Naive thymus-derived CD4-positive, alpha-beta T cell (primary cell): Measurements from ENCODE around the gene ZNF414. TPM values are rescaled to one million over a fixed set of nuclear protein-coding genes. Genes with fewer than 3 reads are reported as not detected.
A peak's percentile ranks its signal among the peaks of the same experiment; 100 is the strongest.

Source experiments
- ATAC-seq: fragments of 150-1000 bp; cut with Tn5 transposase; 2 replicates; pipeline ENCODE4 v1.10.0; 2021; ENCODE audit warnings: mild to moderate bottlenecking, moderate library complexity
- CTCF ChIA-PET: fragments of 350-600 bp; sonication (Branson Sonifier 250); formaldehyde crosslinking; loops from one replicate; lab custom pipeline; 2021; ENCODE audit warnings: antibody characterized with exemption; lab: Charles Lee
- POLR2A ChIA-PET: fragments of 350-600 bp; sonication (Branson Sonifier 250); formaldehyde crosslinking; loops from one replicate; lab custom pipeline; 2021; ENCODE audit warnings: antibody characterized with exemption, inconsistent platforms; lab: Charles Lee
- DNase-seq, 9 donors: peaks; one replicate each; pipeline versions ENCODE4 v3.0.0 to v3.0.0-alpha.2; 2020 to 2022; ENCODE audit warnings: mixed read lengths in 1 of 9
- H3K27ac ChIP-seq: one replicate; pipeline ENCODE4 v1.7.0; 2013; ENCODE audit warnings: mild to moderate bottlenecking, low read depth, low read length, moderate library complexity
- H3K27me3 ChIP-seq, 2 donors: one replicate each; pipeline ENCODE4 v1.7.0; 2013; ENCODE audit warnings: low read length in 2 of 2, mild to moderate bottlenecking in 2 of 2, moderate library complexity in 2 of 2; ENCODE audit not compliant: control insufficient read depth in 2 of 2, insufficient read depth in 2 of 2
- H3K36me3 ChIP-seq, 3 experiments: 1 replicate in 2 of 3; 2 replicates in 1 of 3; pipeline ENCODE4 v1.7.0; 2013; ENCODE audit warnings: low read length in 3 of 3, mild to moderate bottlenecking in 3 of 3, moderate library complexity in 1 of 3; ENCODE audit not compliant: insufficient read depth in 3 of 3, control insufficient read depth in 2 of 3
- H3K4me1 ChIP-seq, 2 donors: one replicate each; pipeline ENCODE4 v1.7.0; 2013; ENCODE audit warnings: low read length in 2 of 2, mild to moderate bottlenecking in 2 of 2, moderate library complexity in 1 of 2; ENCODE audit not compliant: control insufficient read depth in 2 of 2, insufficient read depth in 2 of 2
- H3K4me3 ChIP-seq: 2 replicates; pipeline ENCODE4 v1.7.0; 2013; ENCODE audit warnings: mild to moderate bottlenecking, low read length
- H3K9me3 ChIP-seq, 3 experiments: 1 replicate in 2 of 3; 2 replicates in 1 of 3; pipeline ENCODE4 v1.7.0; 2013; ENCODE audit warnings: low read length in 3 of 3; ENCODE audit not compliant: control insufficient read depth in 2 of 3
- H3K27ac Mint-ChIP-seq, 9 donors: one replicate each; pipeline ENCODE4 v1.8.0; 2020 to 2022; ENCODE audit warnings: mixed read lengths in 9 of 9, mild to moderate bottlenecking in 8 of 9, moderate library complexity in 5 of 9, inconsistent platforms in 2 of 9
- H3K27me3 Mint-ChIP-seq, 5 donors: one replicate each; pipeline ENCODE4 v1.8.0; 2021 to 2022; ENCODE audit warnings: mixed read lengths in 5 of 5, mild to moderate bottlenecking in 1 of 5
- H3K36me3 Mint-ChIP-seq, 5 donors: one replicate each; pipeline ENCODE4 v1.8.0; 2020 to 2022; ENCODE audit warnings: mixed read lengths in 5 of 5, mild to moderate bottlenecking in 3 of 5, inconsistent platforms in 1 of 5
- H3K4me1 Mint-ChIP-seq, 7 donors: one replicate each; pipeline ENCODE4 v1.8.0; 2020 to 2022; ENCODE audit warnings: mixed read lengths in 7 of 7, mild to moderate bottlenecking in 3 of 7, inconsistent platforms in 1 of 7
- H3K4me3 Mint-ChIP-seq, 10 donors: one replicate each; pipeline ENCODE4 v1.8.0; 2020 to 2022; ENCODE audit warnings: mild to moderate bottlenecking in 10 of 10, mixed read lengths in 10 of 10, moderate library complexity in 6 of 10, inconsistent platforms in 2 of 10
- H3K9me3 Mint-ChIP-seq, 11 donors: one replicate each; pipeline ENCODE4 v1.8.0; 2020 to 2022; ENCODE audit warnings: mixed read lengths in 11 of 11, mild to moderate bottlenecking in 4 of 11, inconsistent platforms in 1 of 11, moderate library complexity in 1 of 11
- intact Hi-C, 2 donors: fragments of 100-400 bp; cut with micrococcal nuclease; formaldehyde crosslinking; loops; one replicate each; pipeline ENCODE4 v1.15.1; 2023
- polyA plus RNA-seq, 2 donors: library from polyadenylated mRNA; unstranded; fragments of 300-500 nt; fragmentation: Illumina TruSeq; gene quantifications; one replicate each; pipeline ENCODE4 v1.2.3, GENCODE V29; 2021
- total RNA-seq, 6 experiments: library from RNA in 5 of 6; stranded (reverse) in 5 of 6; gene quantifications; 1 replicate in 5 of 6; 2 replicates in 1 of 6; pipeline ENCODE4 v1.2.3 and lab custom pipeline; 2021 to 2026

ZNF414 gene
- total and polyA plus RNA-seq, 7 experiments from 2014 or later, result 20.2 to 69.2 (median 51.1) TPM

GRCh38 chr19:8463365-8463764, 50.6 kb downstream of the ZNF414 start:
- POLR2A ChIA-PET, result interaction anchor here (1.0 kb wide), 1 partner anchor 19 kb away, joined by 3 read pairs; no protein-coding TSS in a partner anchor
- peaks cover 37 to 78% (median 54%) of the 10 kb centered on the region in 7 donors for H3K4me1 Mint-ChIP-seq

DNA sequence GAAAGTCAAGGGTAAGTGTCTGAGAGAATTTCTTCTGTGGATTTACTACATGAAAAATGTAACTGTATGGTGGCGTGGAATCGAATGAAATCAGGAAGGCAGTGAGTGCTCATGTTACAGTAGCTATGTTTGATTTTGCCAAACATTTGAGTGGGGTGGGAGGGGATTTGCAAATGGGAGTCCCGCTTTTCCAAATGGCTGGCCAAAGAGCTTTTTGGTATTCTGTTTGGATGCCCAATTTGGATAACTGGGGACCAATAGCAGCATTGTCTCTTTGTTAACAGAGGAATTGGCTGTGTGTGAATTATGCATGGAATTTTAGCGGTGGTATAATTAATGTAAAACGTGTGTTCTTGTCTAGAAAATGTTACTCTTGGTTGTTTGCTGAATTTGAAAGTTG, 51.4 kb downstream of the ZNF414 start:
- H3K4me1 Mint-ChIP-seq, result peaks cover 40 to 81% (median 58%) of the 10 kb centered on the region in 7 donors

More at GRCh38 chr19:8463365-8463764, 50.6 kb downstream of the ZNF414 start:
- H3K36me3 ChIP-seq, result peaks cover 25 to 90% (median 44%) of the 10 kb centered on the region in 3 experiments
- H3K27me3 ChIP-seq, result no peaks in the 10 kb centered on the region
- no peak overlapping the region for H3K4me3 Mint-ChIP-seq
- no peaks in the 10 kb centered on the region for H3K9me3 ChIP-seq
- no peak overlapping the region for H3K4me3 ChIP-seq
- H3K27ac ChIP-seq, result no peak overlapping the region
- no peak overlapping the region for H3K27ac Mint-ChIP-seq
- CTCF ChIA-PET, result interaction anchor here (0.6 to 2.2 kb wide), 4 partner anchors 24 to 124 kb away, joined by 3 to 6 read pairs (median 4); no protein-coding TSS in a partner anchor
- H3K36me3 Mint-ChIP-seq, result peaks cover 16 to 66% (median 37%) of the 10 kb centered on the region in 5 donors
- no peaks in the 10 kb centered on the region for H3K9me3 Mint-ChIP-seq
- intact Hi-C loops, result no loop called here
- ATAC-seq, result no peak
- DNase-seq, result no peak
- peaks cover 0 to 6% of the 10 kb centered on the region in 2 donors for H3K4me1 ChIP-seq
- H3K27me3 Mint-ChIP-seq, result no peaks in the 10 kb centered on the region

GRCh38 chr19:8461891-8462290, 52.1 kb downstream of the ZNF414 start:
- DNase-seq (no peak), ATAC-seq (no peak)
- H3K4me3 ChIP-seq, result no peak overlapping the region
- H3K36me3 Mint-ChIP-seq, result peaks cover 16 to 53% (median 24%) of the 10 kb centered on the region in 5 donors
- H3K9me3 ChIP-seq, result no peaks in the 10 kb centered on the region
- peaks cover 39 to 82% (median 64%) of the 10 kb centered on the region in 7 donors for H3K4me1 Mint-ChIP-seq
- H3K27me3 ChIP-seq, result no peaks in the 10 kb centered on the region
- no peak overlapping the region for H3K27ac Mint-ChIP-seq
- no peaks in the 10 kb centered on the region for H3K9me3 Mint-ChIP-seq
- H3K4me1 ChIP-seq, result peaks cover 6% of the 10 kb centered on the region in 2 donors
- H3K4me3 Mint-ChIP-seq, result no peak overlapping the region
- ChIA-PET POLR2A (interaction anchor here (0.5 to 1.0 kb wide), 5 partner anchors 10 to 263 kb away, joined by 3 to 5 read pairs (median 4); partner anchors contain the start of gene HNRNPM), CTCF (interaction anchor here (0.6 to 1.6 kb wide), 3 partner anchors 9 to 117 kb away, joined by 3 to 5 read pairs (median 3); no protein-coding TSS in a partner anchor)
- no peaks in the 10 kb centered on the region for H3K27me3 Mint-ChIP-seq
- intact Hi-C loops, result no loop called here
- peaks cover 25 to 90% (median 36%) of the 10 kb centered on the region in 3 experiments for H3K36me3 ChIP-seq
- H3K27ac ChIP-seq, result no peak overlapping the region

More for the DNA sequence above, 51.4 kb downstream of the ZNF414 start:
- Mint-ChIP-seq H3K4me3 (no peak overlapping the region), H3K9me3 (no peaks in the 10 kb centered on the region), H3K27ac (peak overlapping the region in 1 of 9 donors; percentile 34), H3K36me3 (peaks cover 16 to 60% (median 31%) of the 10 kb centered on the region in 5 donors), H3K27me3 (no peaks in the 10 kb centered on the region)
- no peak overlapping the region for H3K27ac ChIP-seq
- intact Hi-C loops, result no loop called here
- no peak overlapping the region for H3K4me3 ChIP-seq
- no peaks in the 10 kb centered on the region for H3K9me3 ChIP-seq
- CTCF ChIA-PET, result interaction anchor here (1.1 to 2.2 kb wide), 4 partner anchors 9 to 118 kb away, joined by 3 to 6 read pairs (median 4); no protein-coding TSS in a partner anchor
- ATAC-seq (no peak), DNase-seq (no peak)
- H3K36me3 ChIP-seq, result peaks cover 21 to 90% (median 39%) of the 10 kb centered on the region in 3 experiments
- POLR2A ChIA-PET, result interaction anchor here (0.7 to 1.0 kb wide), 4 partner anchors 11 to 20 kb away, joined by 3 to 4 read pairs (median 4); partner anchors contain the start of gene HNRNPM
- H3K27me3 ChIP-seq, result no peaks in the 10 kb centered on the region
- peaks cover 6% of the 10 kb centered on the region in 2 donors for H3K4me1 ChIP-seq

- no peaks in the 10 kb centered on the region for H3K27me3 ChIP-seq
- H3K36me3 ChIP-seq, result peaks cover 28 to 90% (median 37%) of the 10 kb centered on the region in 3 experiments
- H3K36me3 Mint-ChIP-seq, result peaks cover 10 to 53% (median 25%) of the 10 kb centered on the region in 5 donors
- intact Hi-C loops, result no loop called here
- no peak overlapping the region for H3K4me3 Mint-ChIP-seq
- no peak overlapping the region for H3K4me3 ChIP-seq
- no peak for ATAC-seq
- ChIA-PET POLR2A (interaction anchor here (0.5 to 0.6 kb wide), 2 partner anchors 15 to 262 kb away, joined by 3 to 5 read pairs; no protein-coding TSS in a partner anchor), CTCF (no interaction called here)
- H3K9me3 Mint-ChIP-seq, result no peaks in the 10 kb centered on the region
- H3K9me3 ChIP-seq, result no peaks in the 10 kb centered on the region
- H3K4me1 ChIP-seq, result peaks cover 6% of the 10 kb centered on the region in 2 donors
- no peak for DNase-seq
- no peaks in the 10 kb centered on the region for H3K27me3 Mint-ChIP-seq
- peaks cover 41 to 84% (median 70%) of the 10 kb centered on the region in 7 donors for H3K4me1 Mint-ChIP-seq
- peak overlapping the region in 1 of 9 donors; percentile 10 for H3K27ac Mint-ChIP-seq
- no peak overlapping the region for H3K27ac ChIP-seq
These were observed 52.6 kb downstream of the ZNF414 start for GRCh38 chr19:8461376-8461775.

GRCh38 chr19:8460516-8461298, 53.3 kb downstream of the ZNF414 start:
- Histone ChIP-seq H3K9me3 (no peaks in the 10 kb centered on the region), H3K27ac (no peak overlapping the region), H3K4me3 (no peak overlapping the region), H3K4me1 (peaks cover 6% of the 10 kb centered on the region in 2 donors), H3K36me3 (peaks cover 26 to 90% (median 37%) of the 10 kb centered on the region in 3 experiments), H3K27me3 (no peaks in the 10 kb centered on the region)
- ChIA-PET POLR2A (interaction anchor here (0.8 to 1.0 kb wide), 2 partner anchors 14 to 20 kb away, joined by 3 to 4 read pairs; no protein-coding TSS in a partner anchor), CTCF (interaction anchor here (1.0 kb wide), 1 partner anchor 106 kb away, joined by 4 read pairs; no protein-coding TSS in a partner anchor)
- Mint-ChIP-seq H3K4me1 (peaks cover 45 to 87% (median 76%) of the 10 kb centered on the region in 7 donors), H3K27ac (peak overlapping the region in 4 of 9 donors; percentile 21 to 62 (median 40)), H3K4me3 (peak overlapping the region in 2 of 10 donors; percentile 9 to 17), H3K9me3 (no peaks in the 10 kb centered on the region), H3K36me3 (peaks cover 4 to 49% (median 21%) of the 10 kb centered on the region in 5 donors), H3K27me3 (no peaks in the 10 kb centered on the region)
- intact Hi-C loops, result no loop called here
- ATAC-seq (no peak), DNase-seq (no peak)
